ENCODE results near the gene ADI1. TPM values are rescaled to one million over a fixed set of nuclear protein-coding genes. Genes with fewer than 3 reads are reported as not detected.

Gene ADI1
- total and polyA plus RNA-seq, 2 of the 4 experiments (the other 2 are of a cell fraction) = 43.2 to 46.0 TPM

DNA sequence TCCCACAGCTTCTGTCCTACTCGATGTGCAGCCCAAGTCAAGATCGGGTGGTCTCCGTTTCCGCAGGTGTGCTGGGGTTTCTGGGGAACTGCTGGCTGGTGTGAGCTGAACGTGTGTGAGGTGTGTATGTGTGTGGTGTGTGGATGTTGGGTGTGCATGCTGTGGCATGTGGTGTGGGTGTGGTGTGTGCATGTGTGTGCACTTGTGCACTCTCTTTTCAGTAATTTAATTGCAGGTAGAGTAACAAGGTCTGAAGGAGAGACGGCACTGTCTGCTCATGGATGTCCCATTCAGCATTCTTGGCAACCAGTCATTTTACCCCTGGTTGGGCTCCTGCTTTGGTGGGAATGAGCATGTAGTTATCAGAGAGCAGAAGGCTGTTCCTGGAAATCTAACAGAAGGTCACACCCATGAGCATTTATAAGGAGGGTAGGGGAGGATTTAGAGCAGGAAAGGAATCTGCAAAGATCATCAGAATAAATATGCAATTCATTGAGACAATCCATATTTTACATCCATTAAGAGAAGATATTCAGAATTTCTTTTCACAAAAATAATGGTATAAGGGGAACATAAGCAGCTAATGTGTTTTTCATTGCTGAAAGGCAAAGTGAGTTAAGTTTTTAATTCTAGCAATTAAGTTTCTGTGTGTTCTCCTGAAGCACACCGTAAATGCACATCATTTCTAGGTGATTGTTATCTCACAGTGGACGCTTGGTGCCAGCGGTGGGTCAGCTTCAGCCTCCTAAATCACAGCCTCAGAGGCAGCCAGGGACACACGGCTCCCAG, 60.7 kb downstream of the ADI1 start:
- H3K9me1 ChIP-seq (ENCODE audit: insufficient read depth, low read length) = no peaks in the 10 kb centered on the region
- no peaks in the 10 kb centered on the region for H3K9me3 ChIP-seq (ENCODE audit: control insufficient read depth, insufficient read depth, low read length)
- H4K5ac ChIP-seq (ENCODE audit: low read depth, low read length) = no peak overlapping the region
- DNase-seq (no peak), ATAC-seq (ENCODE audit: low read depth) (no peak)
- dilution Hi-C loops (cut with HindIII; ENCODE audit: low sequenced_read_pairs, unreplicated experiment) = no loop called here
- H3K14ac ChIP-seq (replicated peaks; ENCODE audit: low read depth, low read length) = no peak overlapping the region
- H4K20me1 ChIP-seq (ENCODE audit: insufficient read depth, low read length) = no peaks in the 10 kb centered on the region; the same call in 1 of the 2 replicates
- no peak overlapping the region for H2AK9ac ChIP-seq (replicated peaks; ENCODE audit: low read depth, low read length, poor library complexity)
- H2BK20ac ChIP-seq (ENCODE audit: low read depth, low read length) = no peak overlapping the region
- CTCF ChIA-PET = no interaction called here
- peaks cover 25% of the 10 kb centered on the region for H3K36me3 ChIP-seq (ENCODE audit: control insufficient read depth, insufficient read depth, low read length)
- H3K4me3 ChIP-seq (ENCODE audit: insufficient read depth, low read depth, low read length) = no peak overlapping the region
- H3K23ac ChIP-seq (ENCODE audit: low read depth, low read length) = no peak overlapping the region
- in situ Hi-C loops (cut with MboI; ENCODE audit: low sequenced_read_pairs) = no loop called here
- H3K27ac ChIP-seq (ENCODE audit: insufficient read depth, low read length) = no peak overlapping the region
- H3K18ac ChIP-seq (ENCODE audit: low read depth, low read length) = no peak overlapping the region
- H3K79me1 ChIP-seq (ENCODE audit: low read depth in 1 of 2, low read length in 2 of 2) = no peaks in the 10 kb centered on the region
- H4K91ac ChIP-seq (ENCODE audit: insufficient read depth, low read depth, low read length) = no peak overlapping the region
- BruUV-seq (replicated peaks) = no TSS peak
- no peaks in the 10 kb centered on the region for H3K4me1 ChIP-seq (ENCODE audit: control insufficient read depth, insufficient read depth, low read length)
- 100% methylated on average over 3 of the region's 10 CpGs; no CpG with 5 or more reads in 1 of the 2 experiments for WGBS, 2 experiments (ENCODE audit: extremely low coverage in 2 of 2, insufficient read length in 1 of 2)
- no peak overlapping the region for H2AK5ac ChIP-seq (ENCODE audit: low read depth, low read length)
- H2BK120ac ChIP-seq (ENCODE audit: low read depth, low read length) = no peak overlapping the region
- no peaks in the 10 kb centered on the region for H3K27me3 ChIP-seq (ENCODE audit: control insufficient read depth, insufficient read depth, low read length)
- no peak overlapping the region for H2BK5ac ChIP-seq (ENCODE audit: low read depth, low read length, poor library complexity, severe bottlenecking)
- no peak overlapping the region for H3K56ac ChIP-seq (ENCODE audit: extremely low read depth, insufficient read depth, low read length)
- H3K9ac ChIP-seq (ENCODE audit: low read depth, low read length) = no peak overlapping the region
- POLR2A ChIA-PET (ENCODE audit: unreplicated experiment) = no interaction called here
- TF ChIP-seq ELK1 (IDR thresholded peaks at IDR 0.05; ENCODE audit: borderline replicate concordance, low read depth, low read length) (no peak), USF2 (IDR thresholded peaks at IDR 0.05; ENCODE audit: low read depth, low read length) (no peak), CTCF (conservative IDR thresholded peaks at IDR 0.05; ENCODE audit: low read depth, low read length) (no peak), RFX5 (IDR thresholded peaks at IDR 0.05; ENCODE audit: low read depth, low read length) (no peak), CEBPB (IDR thresholded peaks at IDR 0.05; ENCODE audit: low read depth, low read length) (no peak), CHD1 (IDR thresholded peaks at IDR 0.05; ENCODE audit: low read depth, low read length) (no peak), RCOR1 (IDR thresholded peaks at IDR 0.05; ENCODE audit: insufficient replicate concordance, low read length) (no peak), BHLHE40 (IDR thresholded peaks at IDR 0.05; ENCODE audit: low read depth, low read length) (no peak)
- no peak overlapping the region for H2BK15ac ChIP-seq (ENCODE audit: low read depth, low read length)
- H4K8ac ChIP-seq (ENCODE audit: low read depth in 2 of 2, low read length in 2 of 2) = no peak overlapping the region
- no peak overlapping the region for H2AFZ ChIP-seq (replicated peaks; ENCODE audit: low read length, poor library complexity)
- intact Hi-C loops (cut with micrococcal nuclease) = no loop called here
- H3K4ac ChIP-seq (ENCODE audit: low read depth, low read length) = no peak overlapping the region
- no peak overlapping the region for H3K4me2 ChIP-seq (ENCODE audit: low read depth, low read length)

All from IMR-90 (cell line).